Vagina (tissue), 2 donors: ENCODE measurements around the gene CTXN2.

Experiments used
- CTCF ChIP-seq, 3 experiments: fragments of 450-650 bp in 2 of 3; fragments of 200-600 bp in 1 of 3; sonication (generic) in 1 of 3; IDR thresholded peaks; one replicate each; pipeline ENCODE4 v1.5.1; 2017 to 2019; ENCODE audit warnings: antibody characterized with exemption in 3 of 3, mild to moderate bottlenecking in 2 of 3, moderate library complexity in 2 of 3
- POLR2A ChIP-seq, 2 donors: fragments of 450-650 bp; IDR thresholded peaks; one replicate each; pipeline ENCODE4 v1.6.1; 2017; ENCODE audit warnings: antibody characterized with exemption in 2 of 2, mild to moderate bottlenecking in 2 of 2, moderate library complexity in 2 of 2

- TF ChIP-seq POLR2A (IDR thresholded peaks at IDR 0.05) (no peak), CTCF (IDR thresholded peaks at IDR 0.05) (no peak)
Measured at GRCh38 chr15:48145923-48146322, 45.5 kb upstream of the CTXN2 start.
